HepG2 (cell line): ENCODE data around the gene E2F3. TPM values are rescaled to one million over a fixed set of nuclear protein-coding genes. Genes with fewer than 3 reads are reported as not detected.

Experiments
- ATAC-seq: fragments of 200-7000 bp; cut with Tn5 transposase; 3 replicates; pipeline ENCODE4 v1.9.1; 2020; ENCODE audit warnings: mild to moderate bottlenecking, moderate library complexity
- BruUV-seq: library from RNA; stranded (reverse); fragments of 400-500 nt; replicated peaks from 2 replicates; lab custom pipeline; 2021; lab: Mats Ljungman, UMichigan
- CTCF ChIA-PET: fragments of 300-600 bp; formaldehyde crosslinking; extraction: SDS; loops from one replicate; lab custom pipeline; 2021; ENCODE audit warnings: low total read pairs, inconsistent platforms, low intra/inter-chr PET ratio; lab: Yijun Ruan, JAX
- POLR2A ChIA-PET: fragments of 350-600 bp; sonication (Branson Sonifier 250); formaldehyde crosslinking; loops from one replicate; lab custom pipeline; 2020; ENCODE audit warnings: antibody characterized with exemption, inconsistent platforms; lab: Yijun Ruan, JAX
- DNase-seq: peaks from one replicate; pipeline ENCODE4 v3.0.0-alpha.2; 2015; ENCODE audit warnings: low spot score
- FAIRE-seq: peaks from 3 replicates; lab custom pipeline; 2011; peaks lifted over from hg19 to GRCh38; lab: Jason Lieb, UNC
- H2AFZ ChIP-seq: one replicate; pipeline ENCODE4 v1.6.1; 2011; ENCODE audit warnings: low read length, inconsistent platforms
- H3K27ac ChIP-seq: fragments of 300-600 bp; 3 replicates; pipeline ENCODE4 v1.8.0; 2011; ENCODE audit warnings: mixed run types, mild to moderate bottlenecking, mixed read lengths, low read length, inconsistent platforms; ENCODE audit not compliant: insufficient read depth; ENCODE audit errors: extremely low read length
- H3K27me3 ChIP-seq, 2 experiments: fragments of 200-600 bp in 1 of 2; 2 replicates in 1 of 2; 3 replicates in 1 of 2; pipeline versions ENCODE4 v1.6.0 to v1.8.0; 2011; ENCODE audit warnings: low read length in 2 of 2, mild to moderate bottlenecking in 2 of 2, moderate library complexity in 2 of 2, inconsistent platforms in 1 of 2; ENCODE audit not compliant: insufficient read depth in 2 of 2, control insufficient read depth in 1 of 2
- H3K36me3 ChIP-seq, 2 experiments: fragments of 200-600 bp in 1 of 2; replicated peaks in 1 of 2; 2 replicates in 1 of 2; 3 replicates in 1 of 2; pipeline versions ENCODE4 v1.5.1 to v1.8.0; 2011; ENCODE audit warnings: low read length in 2 of 2, inconsistent platforms in 1 of 2; ENCODE audit not compliant: insufficient read depth in 2 of 2, control insufficient read depth in 1 of 2
- H3K4me1 ChIP-seq: 2 replicates; pipeline ENCODE4 v1.5.1; 2012; ENCODE audit warnings: low read length, inconsistent platforms; ENCODE audit not compliant: insufficient read depth
- H3K4me2 ChIP-seq: 2 replicates; pipeline ENCODE4 v1.6.0; 2011; ENCODE audit warnings: low read depth, low read length, inconsistent platforms
- H3K4me3 ChIP-seq, 3 experiments: fragments of 200-600 bp in 1 of 3; sonication (generic), shearing (Covaris generic) in 1 of 3; replicated peaks in 1 of 3; 2 replicates each; pipeline ENCODE4 v1.5.1; 2011 to 2016; ENCODE audit warnings: low read length in 3 of 3, inconsistent platforms in 2 of 3, low read depth in 2 of 3, mild to moderate bottlenecking in 2 of 3, control low read depth in 1 of 3, mixed read lengths in 1 of 3; ENCODE audit not compliant: insufficient read depth in 1 of 3
- H3K79me2 ChIP-seq: one replicate; pipeline ENCODE4 v1.6.1; 2011; ENCODE audit warnings: low read length, inconsistent platforms; ENCODE audit not compliant: insufficient read depth
- H3K9ac ChIP-seq: 2 replicates; pipeline ENCODE4 v1.6.0; 2011; ENCODE audit warnings: mild to moderate bottlenecking, low read depth, low read length, inconsistent platforms; ENCODE audit not compliant: insufficient read depth
- H3K9me3 ChIP-seq: 2 replicates; pipeline ENCODE4 v1.5.1; 2012; ENCODE audit warnings: mild to moderate bottlenecking, low read length
- H4K20me1 ChIP-seq: 2 replicates; pipeline ENCODE4 v1.6.0; 2011; ENCODE audit warnings: inconsistent platforms, mild to moderate bottlenecking, low read length, moderate library complexity; ENCODE audit not compliant: insufficient read depth
- ATM ChIP-seq: fragments of 450-650 bp; IDR thresholded peaks from 2 replicates; pipeline ENCODE4 v1.7.1; 2017; ENCODE audit warnings: mild to moderate bottlenecking, borderline replicate concordance
- DMTF1 ChIP-seq: sonication (generic); formaldehyde crosslinking; IDR thresholded peaks from 2 replicates; pipeline ENCODE4 v1.4.0; 2020; ENCODE audit warnings: mild to moderate bottlenecking, missing genetic modification reagents
- JUNB ChIP-seq: sonication (generic); formaldehyde crosslinking; IDR thresholded peaks from 2 replicates; pipeline ENCODE4 v1.8.0; 2022; ENCODE audit warnings: missing genetic modification reagents, mild to moderate bottlenecking, borderline replicate concordance
- KAT7 ChIP-seq: IDR thresholded peaks from 2 replicates; pipeline ENCODE4 v1.6.1; 2018; ENCODE audit warnings: borderline replicate concordance, missing compliant biosample characterization
- KDM1A ChIP-seq: IDR thresholded peaks from 2 replicates; pipeline ENCODE4 v1.6.1; 2016; ENCODE audit warnings: missing compliant biosample characterization
- MXD4 ChIP-seq: IDR thresholded peaks from 2 replicates; pipeline ENCODE4 v1.6.1; 2016; ENCODE audit warnings: mild to moderate bottlenecking, missing biosample characterization, missing genetic modification reagents
- REXO4 ChIP-seq: sonication (generic); formaldehyde crosslinking; IDR thresholded peaks from 2 replicates; pipeline ENCODE4 v1.8.0; 2022; ENCODE audit warnings: missing genetic modification reagents, mild to moderate bottlenecking, borderline replicate concordance
- RFX5 ChIP-seq: IDR thresholded peaks from 2 replicates; pipeline ENCODE4 v1.6.1; 2011; ENCODE audit warnings: low read depth, low read length, improper control_type of control experiment
- SMARCC2 ChIP-seq: fragments of 450-650 bp; IDR thresholded peaks from 2 replicates; pipeline ENCODE4 v1.6.1; 2017; ENCODE audit warnings: antibody characterized with exemption, mild to moderate bottlenecking
- SP4 ChIP-seq: sonication (generic); formaldehyde crosslinking; IDR thresholded peaks from 2 replicates; pipeline ENCODE4 v1.8.1; 2023; ENCODE audit warnings: mild to moderate bottlenecking, missing genetic modification reagents
- U2AF1 ChIP-seq: fragments of 200-400 bp; formaldehyde crosslinking; optimal IDR thresholded peaks from 2 replicates; pipeline ENCODE3; 2017; ENCODE audit warnings: mild to moderate bottlenecking, low read depth, low read length
- ZBTB7A ChIP-seq: sonication (generic); formaldehyde crosslinking; IDR thresholded peaks from 2 replicates; pipeline ENCODE4 v1.8.0; 2022; ENCODE audit warnings: mild to moderate bottlenecking, missing genetic modification reagents
- ZNF570 ChIP-seq: sonication (generic); formaldehyde crosslinking; IDR thresholded peaks from 2 replicates; pipeline ENCODE4 v1.4.0; 2020; ENCODE audit warnings: mild to moderate bottlenecking, missing genetic modification reagents, borderline replicate concordance
- ZNF704 ChIP-seq: sonication (generic); formaldehyde crosslinking; IDR thresholded peaks from 2 replicates; pipeline ENCODE4 v1.8.1; 2023; ENCODE audit warnings: mild to moderate bottlenecking, inconsistent platforms, moderate library complexity, missing genetic modification reagents, borderline replicate concordance
- WGBS: methylation state at CpG from one replicate; pipeline ENCODE4 v1.1.6; 2017; ENCODE audit warnings: low lambda C conversion rate; 5-methylcytosine and 5-hydroxymethylcytosine counted together
- in situ Hi-C: cut with HindIII; loops from 2 replicates; pipeline ENCODE4 v1.10.0; 2017; ENCODE audit warnings: low pct_unique_long_range_greater_than_20kb; ENCODE audit not compliant: extremely low pct_ligation_motif_present
- intact Hi-C: fragments of 100-400 bp; cut with micrococcal nuclease; formaldehyde crosslinking; loops from one replicate; pipeline ENCODE4 v1.10.0; 2022; ENCODE audit not compliant: unreplicated experiment
- polyA plus RNA-seq, 8 experiments: library from polyadenylated mRNA; depleted of rRNA in 3 of 8; stranded (reverse) in 7 of 8; unstranded in 1 of 8; fragments of >200 nt; fragmentation: Illumina TruSeq in 4 of 8; extraction: Trizol in 4 of 8; gene quantifications; 2 replicates each; pipeline versions ENCODE4 v1.2.1 to v1.2.3, GENCODE V29; 2011 to 2016; ENCODE audit warnings: low read depth in 4 of 8, missing spikeins in 1 of 8, mixed read lengths in 1 of 8; ENCODE audit not compliant: insufficient read depth in 1 of 8
- total RNA-seq, 5 experiments: library from RNA; depleted of rRNA; stranded (reverse); fragments of >200 nt; fragmentation: Illumina TruSeq; extraction: Trizol; gene quantifications; 2 replicates each; pipeline ENCODE4 v1.2.3, GENCODE V29; 2016; ENCODE audit warnings: low read depth in 1 of 5
- TF ChIP-seq, protein P1 (sequence below): sonication (generic); formaldehyde crosslinking; IDR thresholded peaks from 2 replicates; pipeline ENCODE4 v1.4.0; 2020; ENCODE audit warnings: mild to moderate bottlenecking, missing genetic modification reagents

Gene E2F3
- total and polyA plus RNA-seq, 2 of the 13 experiments (the other 11 are each of a cell fraction or from before 2014, with no cell fraction given) = 8.5 to 12.7 TPM

DNA sequence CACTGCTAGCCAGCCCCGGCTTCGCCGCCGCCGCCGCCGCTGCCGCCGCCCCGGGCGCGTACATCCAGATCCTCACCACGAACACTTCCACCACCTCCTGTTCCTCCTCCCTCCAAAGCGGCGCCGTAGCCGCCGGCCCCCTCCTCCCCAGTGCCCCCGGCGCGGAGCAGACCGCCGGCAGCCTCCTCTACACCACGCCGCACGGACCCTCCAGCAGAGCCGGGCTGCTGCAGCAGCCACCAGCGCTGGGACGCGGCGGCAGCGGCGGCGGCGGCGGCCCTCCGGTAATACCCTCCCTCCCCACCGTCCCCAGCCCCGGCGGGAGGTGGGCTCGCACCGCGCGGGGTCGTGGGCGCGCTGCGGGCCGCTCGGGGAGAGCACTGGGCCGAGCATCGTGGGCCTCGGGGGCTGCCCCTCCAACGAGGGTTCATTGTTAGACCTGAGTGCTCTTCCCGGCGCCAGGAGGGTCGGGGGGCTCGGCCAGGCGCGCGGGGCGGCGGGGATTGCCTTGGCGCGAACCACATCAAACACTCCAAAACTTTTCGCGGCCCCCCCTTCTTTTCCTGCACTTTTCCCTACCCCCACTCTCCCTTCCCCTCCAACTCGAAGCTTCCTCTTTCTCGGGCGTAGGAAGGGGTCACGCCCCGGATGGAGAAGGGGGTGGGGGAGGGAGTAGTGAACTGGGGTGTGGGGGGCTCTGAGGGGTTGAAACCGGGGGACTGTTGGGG lies 827 bp downstream of the E2F3 start (continued):
- TF ChIP-seq JUNB = no peak
- peak; percentile 57; the same call in 1 of the 2 replicates for TF ChIP-seq KAT7 (CRISPR knock-in tag)

DNA sequence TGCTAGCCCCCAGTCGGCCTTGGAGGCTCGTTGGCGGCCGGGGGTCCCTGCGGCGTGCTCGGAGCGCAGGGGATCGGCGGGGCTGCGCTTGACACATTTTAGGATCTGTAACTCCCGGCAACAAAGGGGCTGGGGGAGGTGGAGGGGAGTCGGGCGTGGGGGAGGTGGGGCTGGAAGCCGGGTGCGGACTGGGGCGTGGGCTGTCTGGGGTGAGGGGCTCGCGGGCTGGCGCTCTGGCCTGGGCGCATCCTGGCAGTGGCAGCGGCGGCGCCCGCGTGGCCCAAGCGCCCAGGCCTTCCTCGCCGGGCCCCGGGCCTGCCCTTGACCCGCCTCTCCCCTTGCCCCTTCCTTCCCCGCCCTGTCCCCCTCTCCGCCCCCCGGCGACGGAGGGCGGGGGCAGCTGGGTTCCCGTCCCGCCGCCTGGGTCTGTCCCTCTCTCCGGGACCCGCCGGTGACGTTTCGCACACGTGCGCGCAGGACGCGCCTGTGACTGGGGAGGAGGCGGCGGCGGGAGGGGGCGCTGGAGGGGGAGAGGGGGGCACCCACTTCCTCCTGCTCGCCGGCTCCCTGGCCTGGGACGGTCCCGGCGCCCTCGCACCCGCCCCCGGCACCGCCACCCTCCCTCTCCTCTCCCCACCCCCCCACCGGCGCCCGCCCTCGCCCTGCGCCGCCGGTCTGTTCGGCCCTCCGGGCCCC lies 1.5 kb downstream of the E2F3 start:
- DNase-seq = peak; percentile 91
- no peaks in the 10 kb centered on the region for H4K20me1 ChIP-seq
- H3K4me3 ChIP-seq = peak overlapping the region; percentile 83 to 92 (median 85)
- H2AFZ ChIP-seq = no peak overlapping the region
- H3K4me2 ChIP-seq = peak overlapping the region; percentile 94
- peaks cover 0 to 2% of the 10 kb centered on the region in 2 experiments; a peak in 1 of 5 replicates for H3K27me3 ChIP-seq
- ATAC-seq = peak; percentile 62
- FAIRE-seq = no peak
- H3K4me1 ChIP-seq = peaks cover 25% of the 10 kb centered on the region; the same call in 1 of the 2 replicates
- H3K79me2 ChIP-seq = peaks cover 45% of the 10 kb centered on the region
- intact Hi-C loops = loop anchor here (5.0 to 10.0 kb wide), 2 partner anchors 44 to 598 kb away; no protein-coding TSS in a partner anchor
- peak overlapping the region; percentile 93 for H3K27ac ChIP-seq
- no TSS peak for BruUV-seq
- WGBS = 2% methylated on average over 10 of the region's 72 CpGs
- H3K9me3 ChIP-seq = no peaks in the 10 kb centered on the region
- H3K36me3 ChIP-seq = peaks cover 2 to 19% of the 10 kb centered on the region in 2 experiments; a peak in 3 of 5 replicates
- in situ Hi-C loops = loop anchor here (5.0 kb wide), 1 partner anchor 124 kb away; no protein-coding TSS in a partner anchor
- ChIA-PET POLR2A (interaction anchor here (0.6 to 1.8 kb wide), 2 partner anchors 131 to 244 kb away, joined by 3 to 7 read pairs; partner anchors contain the start of gene CDKAL1), CTCF (interaction anchor here (2.7 kb wide), 1 partner anchor 125 kb away, joined by 24 read pairs; no protein-coding TSS in a partner anchor)
- H3K9ac ChIP-seq = peak overlapping the region; percentile 88
- TF ChIP-seq ZBTB7A (peak; percentile 69; the same call in 1 of the 2 replicates), RFX5 (no peak), KDM1A (no peak), SMARCC2 (no peak), ATM (no peak), ZNF704 (CRISPR knock-in tag) (no peak; the same call in 1 of the 2 replicates), DMTF1 (CRISPR knock-in tag) (no peak), REXO4 (CRISPR knock-in tag) (no peak), U2AF1 (no peak), ZNF570 (CRISPR knock-in tag) (no peak), SP4 (0 out of 2 replicates have a peak, but pooled peaks have one; percentile 55), MXD4 (CRISPR knock-in tag) (peak; percentile 96)
- TF ChIP-seq, protein P1, sequence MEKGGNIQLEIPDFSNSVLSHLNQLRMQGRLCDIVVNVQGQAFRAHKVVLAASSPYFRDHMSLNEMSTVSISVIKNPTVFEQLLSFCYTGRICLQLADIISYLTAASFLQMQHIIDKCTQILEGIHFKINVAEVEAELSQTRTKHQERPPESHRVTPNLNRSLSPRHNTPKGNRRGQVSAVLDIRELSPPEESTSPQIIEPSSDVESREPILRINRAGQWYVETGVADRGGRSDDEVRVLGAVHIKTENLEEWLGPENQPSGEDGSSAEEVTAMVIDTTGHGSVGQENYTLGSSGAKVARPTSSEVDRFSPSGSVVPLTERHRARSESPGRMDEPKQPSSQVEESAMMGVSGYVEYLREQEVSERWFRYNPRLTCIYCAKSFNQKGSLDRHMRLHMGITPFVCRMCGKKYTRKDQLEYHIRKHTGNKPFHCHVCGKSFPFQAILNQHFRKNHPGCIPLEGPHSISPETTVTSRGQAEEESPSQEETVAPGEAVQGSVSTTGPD (CRISPR knock-in tag) = no peak
